Mucosa of rectum (tissue), 2 donors: Measurements from ENCODE around the gene VPREB3.

Experiments
- H3K27ac ChIP-seq, 2 donors: one replicate each; pipeline ENCODE4 v1.7.0; 2013; ENCODE audit warnings: inconsistent platforms in 2 of 2, low read depth in 2 of 2, low read length in 2 of 2
- H3K27me3 ChIP-seq, 2 donors: one replicate each; pipeline ENCODE4 v1.7.0; 2013; ENCODE audit warnings: low read length in 2 of 2; ENCODE audit not compliant: control insufficient read depth in 2 of 2, insufficient read depth in 2 of 2
- H3K36me3 ChIP-seq, 2 donors: one replicate each; pipeline ENCODE4 v1.7.0; 2013; ENCODE audit warnings: low read length in 2 of 2; ENCODE audit not compliant: control insufficient read depth in 2 of 2, insufficient read depth in 2 of 2
- H3K4me1 ChIP-seq, 2 donors: one replicate each; pipeline ENCODE4 v1.7.0; 2013; ENCODE audit warnings: low read length in 2 of 2, mild to moderate bottlenecking in 1 of 2; ENCODE audit not compliant: control insufficient read depth in 2 of 2, insufficient read depth in 2 of 2
- H3K4me3 ChIP-seq, 2 donors: one replicate each; pipeline ENCODE4 v1.7.0; 2013; ENCODE audit warnings: low read length in 2 of 2
- H3K9ac ChIP-seq, 2 donors: one replicate each; pipeline ENCODE4 v1.7.0; 2013; ENCODE audit warnings: low read length in 2 of 2, low read depth in 1 of 2, mild to moderate bottlenecking in 1 of 2
- H3K9me3 ChIP-seq, 2 donors: one replicate each; pipeline ENCODE4 v1.7.0; 2013; ENCODE audit warnings: low read length in 2 of 2; ENCODE audit not compliant: control insufficient read depth in 2 of 2
- donor health status: healthy.
- donor health status: Normal muscosa, but diverticular disease.

The VPREB3 gene

DNA sequence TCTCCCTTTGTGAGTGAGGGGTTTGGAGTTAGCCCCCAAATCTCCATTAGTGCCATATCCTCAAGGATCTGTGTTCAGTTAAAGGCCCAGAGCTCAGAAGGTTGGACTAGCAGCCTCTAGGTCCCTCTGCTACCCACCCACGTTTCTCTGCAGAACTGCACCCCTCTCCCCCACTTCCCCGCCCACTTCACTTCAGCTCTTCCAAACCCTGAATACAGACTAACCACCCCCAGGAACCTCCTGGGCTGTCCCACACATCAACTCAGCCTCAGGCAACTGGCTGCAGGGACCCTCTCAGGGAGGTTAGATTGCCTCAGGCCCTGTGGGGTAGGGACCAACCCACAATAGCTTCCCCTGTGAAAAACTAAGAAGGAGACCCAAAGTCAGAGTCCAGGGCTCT, 840 bp downstream of the VPREB3 start:
- Histone ChIP-seq H3K9me3 (no peaks in the 10 kb centered on the region), H3K4me1 (peaks cover 4 to 7% of the 10 kb centered on the region in 2 donors), H3K4me3 (peak overlapping the region in 1 of 2 donors; percentile 13), H3K36me3 (no peaks in the 10 kb centered on the region), H3K9ac (no peak overlapping the region), H3K27me3 (no peaks in the 10 kb centered on the region), H3K27ac (no peak overlapping the region)

DNA sequence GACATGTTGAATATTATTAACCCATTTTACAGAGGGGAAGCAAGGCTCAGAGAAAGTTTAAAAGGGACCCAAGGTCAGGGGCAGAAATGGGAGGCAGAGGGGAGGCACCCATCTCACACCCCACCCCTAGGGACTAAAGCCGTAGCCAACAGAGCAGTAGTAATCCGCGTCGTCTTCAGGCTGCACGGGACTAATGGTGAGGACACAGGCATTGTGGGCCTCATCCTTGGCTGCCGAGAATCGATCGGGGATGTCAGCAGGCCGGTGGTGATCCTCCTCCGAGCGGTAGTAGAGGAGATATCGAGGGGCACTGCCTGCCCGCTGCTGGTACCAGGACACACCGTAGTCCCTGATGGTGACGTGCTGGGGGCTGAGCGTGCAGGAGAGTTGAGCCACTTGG, 1.5 kb downstream of the VPREB3 start:
- Histone ChIP-seq H3K27ac (no peak overlapping the region), H3K9me3 (no peaks in the 10 kb centered on the region), H3K4me1 (peaks cover 4 to 7% of the 10 kb centered on the region in 2 donors), H3K9ac (no peak overlapping the region), H3K27me3 (no peaks in the 10 kb centered on the region), H3K4me3 (peak overlapping the region in 1 of 2 donors; percentile 13), H3K36me3 (no peaks in the 10 kb centered on the region)

DNA sequence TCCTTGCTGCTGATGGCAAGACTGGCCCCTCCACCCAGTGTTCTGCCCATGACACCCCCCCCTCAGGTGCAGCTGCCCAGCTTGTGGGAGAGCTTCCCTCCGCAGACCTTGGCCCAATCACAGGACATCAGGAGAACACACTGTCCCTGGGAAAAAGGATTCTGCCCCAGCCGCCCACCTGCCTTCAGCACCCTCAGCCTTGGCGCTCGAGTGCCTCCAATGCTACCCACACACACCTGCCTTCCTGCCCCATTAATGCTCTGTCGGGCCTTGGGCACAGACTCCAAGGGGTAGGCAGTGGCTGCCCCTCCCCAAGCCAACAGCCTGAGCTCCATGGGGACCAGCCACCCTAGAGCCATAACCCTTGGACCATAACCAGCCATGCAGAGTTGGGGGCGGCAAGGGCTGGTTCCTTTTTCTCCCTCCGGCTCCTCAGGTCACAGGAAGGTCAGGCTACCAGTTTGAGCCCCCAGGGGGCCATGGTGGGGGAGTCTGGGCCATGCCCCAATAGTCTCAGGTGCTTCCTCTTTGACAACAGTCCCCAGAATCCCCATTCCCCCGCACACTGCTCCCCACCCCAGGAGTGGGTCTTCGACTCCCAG, 2.0 kb downstream of the VPREB3 start:
- H3K9ac ChIP-seq, result peak overlapping the region in 1 of 2 donors; percentile 95
- no peaks in the 10 kb centered on the region for H3K36me3 ChIP-seq
- peak overlapping the region in 1 of 2 donors; percentile 88 for H3K27ac ChIP-seq
- no peaks in the 10 kb centered on the region for H3K9me3 ChIP-seq
- peaks cover 4 to 7% of the 10 kb centered on the region in 2 donors for H3K4me1 ChIP-seq
- peak overlapping the region; percentile 81 to 89 for H3K4me3 ChIP-seq
- no peaks in the 10 kb centered on the region for H3K27me3 ChIP-seq

DNA sequence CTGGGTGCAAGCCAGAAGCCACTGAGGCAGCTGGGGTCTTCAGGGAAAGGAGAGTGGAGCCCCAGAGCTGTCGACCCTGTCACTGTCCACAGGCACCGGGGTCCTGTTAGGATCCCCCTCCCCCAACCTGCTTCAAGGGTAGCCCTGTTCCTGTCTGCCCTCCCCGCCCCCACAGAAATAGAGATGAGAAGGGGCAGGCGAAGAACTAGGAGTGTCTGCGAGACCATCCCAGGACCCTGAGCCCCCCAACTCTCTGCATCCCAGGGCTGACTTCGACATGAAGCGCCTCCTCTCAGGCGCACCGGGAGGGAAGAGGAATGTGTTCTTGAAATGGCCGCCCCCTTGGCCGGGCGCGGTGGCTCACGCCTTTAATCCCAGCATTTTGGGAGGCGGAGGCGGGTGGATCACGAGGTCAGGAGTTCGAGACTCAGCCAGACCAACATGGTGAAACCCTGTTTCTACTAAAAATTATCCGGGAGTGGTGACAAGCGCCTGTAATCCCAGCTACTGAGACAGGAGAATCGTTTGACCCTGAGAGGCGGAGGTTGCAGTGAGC, 2.7 kb downstream of the VPREB3 start:
- Histone ChIP-seq H3K9me3 (no peaks in the 10 kb centered on the region), H3K4me1 (peaks cover 4 to 7% of the 10 kb centered on the region in 2 donors), H3K4me3 (peak overlapping the region; percentile 81 to 89), H3K27ac (peak overlapping the region; percentile 88 to 97), H3K36me3 (no peaks in the 10 kb centered on the region), H3K9ac (peak overlapping the region; percentile 72 to 95), H3K27me3 (no peaks in the 10 kb centered on the region)

DNA sequence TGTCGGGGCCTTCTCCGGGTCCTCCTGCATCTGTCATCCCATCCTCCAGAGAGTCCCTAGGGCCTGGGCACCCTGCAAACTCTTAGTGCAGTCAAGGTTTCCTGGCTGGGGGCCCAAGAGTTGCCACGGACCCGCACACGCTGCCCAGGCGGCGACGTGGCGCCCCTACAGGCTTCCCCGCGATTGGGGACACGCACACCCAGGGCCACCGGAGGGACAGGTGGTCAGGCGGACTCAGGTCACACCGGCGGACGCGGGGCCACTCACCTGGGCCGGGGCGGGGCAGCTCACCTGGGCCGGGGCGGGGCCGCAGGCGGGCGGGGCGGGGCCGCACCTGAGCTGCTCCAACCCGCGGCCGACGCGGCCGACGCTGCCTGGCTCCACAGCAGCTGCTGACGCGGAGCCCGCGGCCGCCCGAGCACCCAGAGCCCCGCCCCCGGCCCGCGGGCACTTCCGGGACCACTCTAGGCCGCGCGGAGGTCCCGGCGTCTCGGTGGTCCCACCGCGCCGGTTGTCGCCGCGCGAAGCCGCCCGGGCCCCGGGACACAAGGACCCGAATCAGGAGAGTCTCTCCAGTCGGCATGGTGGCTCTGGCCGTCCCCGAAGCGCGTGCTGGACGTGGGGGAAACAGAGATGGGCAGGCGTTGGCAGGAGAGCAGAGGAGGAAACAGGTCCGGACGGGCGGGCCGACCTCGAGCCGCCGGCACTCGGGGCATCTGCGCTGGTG, 3.3 kb downstream of the VPREB3 start, which contains the start of gene ZNF70:
ZNF70 (minus strand) TSS at position 399 of the 727 bp plus-strand sequence. CDS start 5,972 bp downstream, outside the sequence.
- Histone ChIP-seq H3K27me3 (no peaks in the 10 kb centered on the region), H3K9ac (peak within 1 kb of the TSS; percentile 73 to 95), H3K9me3 (no peaks in the 10 kb centered on the region), H3K27ac (peak within 1 kb of the TSS; percentile 88 to 97), H3K4me3 (peak within 1 kb of the TSS; percentile 81 to 89), H3K36me3 (no peaks in the 10 kb centered on the region), H3K4me1 (peaks cover 4 to 7% of the 10 kb centered on the region in 2 donors)

DNA sequence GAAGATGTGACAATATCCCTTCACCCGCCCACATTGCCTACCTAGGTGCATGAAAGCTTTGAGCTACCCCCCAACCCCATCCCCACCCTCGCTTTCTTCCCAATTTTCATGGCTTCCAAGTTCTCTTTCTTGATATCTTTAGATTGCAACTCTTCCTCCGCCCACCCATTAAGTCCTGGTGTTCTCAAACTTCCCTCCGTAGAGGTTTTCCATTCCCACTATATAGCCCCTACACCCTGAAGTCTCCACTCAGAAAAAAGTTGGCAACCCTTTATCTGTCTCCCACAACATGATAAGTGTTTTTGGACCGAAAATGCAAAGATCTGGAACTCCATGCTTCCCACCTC, 3.9 kb downstream of the VPREB3 start:
- Histone ChIP-seq H3K4me1 (peaks cover 4 to 7% of the 10 kb centered on the region in 2 donors), H3K9me3 (no peaks in the 10 kb centered on the region), H3K9ac (peak overlapping the region; percentile 73 to 78)

DNA sequence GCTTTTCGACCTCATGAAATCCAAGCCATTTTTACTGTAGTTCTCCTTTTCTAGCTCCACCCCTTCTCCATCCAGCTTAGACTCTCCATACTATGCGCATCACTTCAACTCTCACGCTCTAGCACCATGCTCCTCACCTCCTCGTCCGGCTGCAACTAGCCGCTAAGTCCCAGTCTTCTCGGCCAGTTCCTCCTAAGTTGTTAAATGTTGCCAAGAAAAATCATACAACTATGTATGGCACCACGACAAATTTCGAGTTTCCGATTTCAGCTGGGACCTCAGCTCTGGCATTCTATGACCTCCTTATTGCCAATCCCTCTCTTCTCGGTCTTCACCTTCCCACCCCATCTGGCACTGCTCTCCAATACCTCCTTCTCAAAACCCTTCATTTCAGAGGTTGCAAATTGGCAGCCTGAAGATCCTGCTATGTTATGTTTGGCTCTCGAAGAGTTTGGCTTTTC, 4.4 kb downstream of the VPREB3 start:
- Histone ChIP-seq H3K27me3 (no peaks in the 10 kb centered on the region), H3K4me3 (peak overlapping the region in 1 of 2 donors; percentile 78), H3K27ac (no peak overlapping the region)

More for the DNA sequence above, 3.9 kb downstream of the VPREB3 start:
- H3K36me3 ChIP-seq, result no peaks in the 10 kb centered on the region
- no peaks in the 10 kb centered on the region for H3K27me3 ChIP-seq
- peak overlapping the region; percentile 78 to 89 for H3K4me3 ChIP-seq
- H3K27ac ChIP-seq, result peak overlapping the region; percentile 69 to 88

DNA sequence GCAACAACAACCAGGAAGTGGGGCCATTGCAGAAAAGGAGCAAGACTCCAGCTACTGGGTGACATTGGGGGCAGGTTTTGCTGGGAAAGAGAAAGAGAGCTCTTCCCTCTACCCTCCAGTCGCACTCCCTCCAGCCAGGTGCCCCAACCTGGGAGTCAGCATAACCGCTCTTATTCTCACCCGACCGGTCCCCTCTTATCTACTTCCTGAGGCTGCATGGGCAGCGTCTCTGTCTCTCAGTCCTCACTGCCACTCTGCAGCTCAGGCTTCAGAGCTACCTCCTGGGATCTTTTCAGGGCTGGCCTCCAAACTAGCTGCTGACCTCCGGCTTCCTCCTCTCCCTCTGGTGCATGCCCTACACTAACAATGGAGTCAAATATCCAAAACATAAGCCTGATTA, 8.4 kb downstream of the VPREB3 start:
- H3K4me3 ChIP-seq, result no peak overlapping the region
- no peaks in the 10 kb centered on the region for H3K27me3 ChIP-seq
- H3K9ac ChIP-seq, result no peak overlapping the region
- H3K36me3 ChIP-seq, result peaks cover 25 to 28% of the 10 kb centered on the region in 2 donors
- H3K4me1 ChIP-seq, result peaks cover 4% of the 10 kb centered on the region in 2 donors
- H3K9me3 ChIP-seq, result no peaks in the 10 kb centered on the region
- no peak overlapping the region for H3K27ac ChIP-seq

More for the DNA sequence above, 4.4 kb downstream of the VPREB3 start:
- Histone ChIP-seq H3K9ac (no peak overlapping the region), H3K4me1 (peaks cover 4 to 7% of the 10 kb centered on the region in 2 donors), H3K36me3 (peaks cover 1 to 3% of the 10 kb centered on the region in 2 donors), H3K9me3 (no peaks in the 10 kb centered on the region)

DNA sequence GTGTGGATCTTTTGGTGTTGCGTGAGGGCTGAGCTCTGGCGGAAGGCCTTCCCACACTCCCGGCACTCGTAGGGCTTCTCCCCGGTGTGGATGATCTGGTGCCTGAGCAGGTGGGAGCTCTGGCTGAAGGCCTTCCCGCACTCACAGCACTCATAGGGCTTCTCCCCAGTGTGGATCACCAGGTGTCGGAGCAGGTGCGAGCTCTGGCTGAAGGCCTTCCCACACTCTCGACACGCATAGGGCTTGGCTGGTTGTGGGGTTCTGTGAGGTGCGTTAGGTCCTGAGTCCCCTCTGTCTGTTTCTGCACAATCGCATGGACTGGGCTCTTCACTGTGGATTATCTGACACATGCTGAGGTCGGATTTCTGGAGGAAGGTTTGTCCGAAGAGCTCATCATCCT, 9.7 kb downstream of the VPREB3 start:
- no peak overlapping the region for H3K27ac ChIP-seq
- no peaks in the 10 kb centered on the region for H3K27me3 ChIP-seq
- H3K9me3 ChIP-seq, result no peaks in the 10 kb centered on the region
- H3K4me3 ChIP-seq, result no peak overlapping the region
- peaks cover 25 to 28% of the 10 kb centered on the region in 2 donors for H3K36me3 ChIP-seq
- H3K4me1 ChIP-seq, result no peaks in the 10 kb centered on the region
- no peak overlapping the region for H3K9ac ChIP-seq

DNA sequence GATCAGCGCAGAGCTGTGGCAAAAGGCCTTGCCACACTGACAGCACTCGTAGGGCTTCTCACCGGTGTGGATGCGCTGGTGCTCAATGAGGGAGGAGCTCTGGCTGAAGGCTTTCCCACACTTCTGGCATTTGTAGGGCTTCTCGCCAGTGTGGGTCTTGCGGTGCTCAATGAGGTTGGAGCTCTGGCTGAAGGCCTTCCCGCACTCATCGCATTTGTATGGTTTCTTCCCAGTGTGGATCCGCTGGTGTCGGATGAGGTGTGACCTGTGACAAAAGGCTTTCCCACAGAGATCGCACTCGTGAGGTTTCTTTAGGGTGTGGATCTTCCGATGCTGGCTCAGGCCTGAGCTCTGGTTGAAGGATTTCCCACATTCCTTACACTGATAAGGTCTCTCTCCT, 10.2 kb downstream of the VPREB3 start:
- no peaks in the 10 kb centered on the region for H3K27me3 ChIP-seq
- no peak overlapping the region for H3K4me3 ChIP-seq
- peaks cover 25 to 28% of the 10 kb centered on the region in 2 donors for H3K36me3 ChIP-seq
- H3K9ac ChIP-seq, result no peak overlapping the region
- H3K4me1 ChIP-seq, result no peaks in the 10 kb centered on the region
- no peak overlapping the region for H3K27ac ChIP-seq
- no peaks in the 10 kb centered on the region for H3K9me3 ChIP-seq
